Measurements from ENCODE around the gene IPP. TPM values are rescaled to one million over a fixed set of nuclear protein-coding genes. Genes with fewer than 3 reads are reported as not detected.
"Not testable (repeated sequence)": the region's sequence is repeated elsewhere in the genome, so short reads cannot be mapped to it uniquely, and the experiment has no call there.

The IPP gene
- polyA plus RNA-seq, 1 donor, result 18.8 TPM

DNA sequence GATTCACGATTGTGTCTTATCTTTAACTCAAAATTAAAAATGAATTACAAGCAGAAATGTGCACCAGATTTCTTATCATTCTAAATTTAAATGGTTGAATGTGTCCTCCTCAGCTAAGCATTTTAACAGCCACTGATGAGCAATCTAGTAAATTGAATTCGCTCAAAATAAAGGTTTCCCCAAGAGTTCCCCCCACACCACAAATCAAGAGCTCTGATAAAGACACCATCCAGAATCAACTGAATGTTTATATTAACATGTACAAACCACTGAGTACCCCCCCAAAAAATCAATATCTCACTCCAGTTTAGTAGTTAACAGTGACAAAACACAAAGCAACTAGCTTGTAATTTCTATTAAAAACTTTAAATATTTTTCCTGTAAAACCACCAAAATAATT, 66.1 kb downstream of the IPP start:
- no peak for DNase-seq

DNA sequence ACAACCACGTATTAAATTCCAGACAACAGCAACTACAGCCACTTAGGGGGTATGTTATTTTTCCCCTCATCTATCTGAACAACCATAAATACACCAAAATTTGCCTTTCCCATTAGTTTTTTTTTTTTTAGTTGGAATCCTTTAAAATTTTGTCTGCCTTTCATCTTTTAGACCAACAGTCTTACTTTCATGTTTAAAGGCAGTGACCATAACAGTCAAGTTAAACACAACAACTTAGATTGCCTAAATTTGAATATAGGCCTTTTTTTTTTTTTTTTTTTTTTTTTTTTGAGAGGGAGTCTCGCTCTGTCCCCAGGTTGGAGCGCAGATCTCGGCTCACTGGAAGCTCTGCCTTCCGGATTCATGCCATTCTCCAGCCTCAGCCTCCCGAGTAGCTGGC, 67.5 kb downstream of the IPP start:
- DNase-seq, result no peak

DNA sequence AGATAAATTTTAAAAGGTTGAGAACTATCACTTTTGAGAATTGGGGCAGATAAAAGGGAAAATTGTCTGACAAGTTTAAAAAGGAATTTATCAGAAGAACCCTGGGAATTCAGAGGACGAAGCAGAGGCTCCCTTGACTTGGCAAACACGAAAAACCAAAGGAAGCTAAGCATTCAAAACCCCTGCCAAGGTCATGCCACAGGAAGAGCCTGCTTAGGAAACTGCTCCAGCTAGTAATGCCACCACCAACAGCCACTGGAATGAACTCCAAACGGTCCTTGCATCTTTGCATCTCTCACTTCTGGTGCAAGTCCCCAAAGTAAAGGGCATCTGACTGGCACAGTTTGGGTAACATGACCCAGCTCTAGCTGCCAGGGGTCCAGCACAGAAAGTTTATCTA, 71.3 kb downstream of the IPP start:
- DNase-seq, result no peak

DNA sequence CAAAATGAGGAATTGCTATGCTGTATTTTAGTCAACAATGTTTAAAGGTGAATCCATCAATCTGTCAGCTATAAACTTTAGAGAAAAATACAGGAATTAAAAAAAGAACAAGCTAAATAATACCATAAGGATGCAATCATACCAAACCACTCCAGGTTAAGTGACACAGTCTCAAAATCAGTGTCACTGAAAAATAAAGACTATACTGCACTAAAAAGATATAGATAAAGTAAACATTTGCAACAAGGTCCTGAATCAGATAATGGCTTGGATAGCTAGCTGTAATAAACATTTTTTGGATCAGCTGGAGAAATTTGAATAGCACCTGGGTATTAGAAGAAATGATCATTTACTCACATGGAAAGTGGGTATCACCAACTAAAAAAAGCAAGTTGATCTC, 72.0 kb downstream of the IPP start:
- no peak for DNase-seq

GRCh38 chr1:45677751-45678245, 72.7 kb downstream of the IPP start:
- no peak for DNase-seq

DNA sequence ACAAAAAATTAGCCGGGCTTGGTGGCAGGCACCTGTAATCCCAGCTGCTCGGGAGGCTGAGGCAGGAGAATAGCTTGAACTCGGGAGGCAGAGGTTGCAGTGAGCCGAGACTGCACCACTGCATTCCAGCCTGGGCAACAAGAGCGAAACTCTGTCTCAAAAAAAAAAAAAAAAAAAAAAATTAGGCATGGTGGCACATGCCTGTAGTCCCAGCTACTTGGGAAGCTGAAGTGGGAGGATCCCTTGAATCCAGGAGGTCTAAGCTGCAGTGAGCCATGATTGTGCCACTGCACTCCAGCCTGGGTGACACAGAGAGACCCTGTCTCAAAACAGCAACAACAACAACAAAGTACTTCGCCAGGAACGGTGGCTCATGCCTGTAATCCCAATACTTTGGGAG, 73.9 kb downstream of the IPP start:
- DNase-seq, result not testable (repeated sequence)

DNA sequence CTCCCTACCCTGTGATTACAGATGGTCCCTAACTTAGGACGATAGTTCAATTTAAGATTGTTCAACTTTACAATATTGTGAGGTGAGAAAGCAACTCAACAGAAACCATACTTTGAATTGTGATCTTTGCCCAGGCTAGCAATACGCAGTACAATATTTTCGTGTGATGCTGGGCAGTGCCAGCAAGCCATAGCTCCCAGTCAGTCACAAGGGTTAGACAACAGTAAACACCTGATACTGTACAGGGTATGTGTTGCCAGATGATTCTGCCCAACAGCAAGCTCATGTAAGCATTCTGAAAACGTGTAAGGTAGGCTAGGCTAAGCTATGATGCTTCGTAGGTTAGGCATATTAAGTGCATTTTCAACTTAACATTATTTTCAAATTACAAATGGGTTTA, 76.0 kb downstream of the IPP start:
- no peak for DNase-seq

GRCh38 chr1:45673956-45674355, 76.5 kb downstream of the IPP start:
- DNase-seq, result no peak

GRCh38 chr1:45669859-45670655, 80.4 kb downstream of the IPP start:
- DNase-seq, result no peak

GRCh38 chr1:45669379-45669778, 81.1 kb downstream of the IPP start:
- no peak for DNase-seq

DNA sequence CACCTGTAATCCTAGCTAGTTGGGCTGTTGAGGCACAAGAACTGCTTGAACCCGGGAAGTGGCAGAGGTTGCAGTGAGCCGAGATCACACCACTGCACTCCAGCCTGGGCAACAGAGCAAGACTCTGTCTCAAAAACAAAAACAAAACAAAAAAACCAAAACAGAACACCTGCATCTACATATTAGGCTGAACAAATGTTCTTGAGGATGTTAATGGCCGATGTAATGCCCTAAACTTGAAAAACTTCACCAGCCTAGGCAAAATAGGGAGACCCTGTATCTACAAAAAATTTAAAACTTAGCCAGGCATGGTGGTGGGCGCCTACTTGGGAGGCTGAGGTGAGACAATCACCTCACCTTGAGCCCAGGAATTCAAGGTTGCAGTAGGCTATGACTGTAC, 81.9 kb downstream of the IPP start:
- DNase-seq, result no peak

GRCh38 chr1:45667321-45668111, 82.9 kb downstream of the IPP start:
- DNase-seq, result no peak

- no peak for DNase-seq
These were observed 83.6 kb downstream of the IPP start for GRCh38 chr1:45666836-45667235.

GRCh38 chr1:45660336-45660735, 90.1 kb downstream of the IPP start:
- DNase-seq, result no peak

DNA sequence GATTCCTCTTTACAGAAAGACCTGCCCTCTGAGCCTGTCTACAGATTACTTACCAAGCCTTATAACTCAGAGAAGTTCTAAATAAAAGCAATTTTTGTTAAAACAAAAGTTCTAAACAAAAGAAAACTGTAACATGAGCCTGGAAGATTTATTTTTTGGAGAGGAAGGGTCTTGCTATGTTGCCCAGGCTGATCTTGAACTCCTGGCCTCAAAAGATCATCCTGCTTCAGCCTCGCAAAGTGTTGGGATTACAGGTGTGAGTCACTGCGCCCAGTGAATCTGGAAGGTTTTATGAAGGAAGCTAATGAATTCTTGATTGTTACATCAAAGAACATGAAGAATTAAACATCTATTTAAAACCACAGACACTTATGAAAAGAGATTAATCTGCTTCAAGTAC, 91.2 kb downstream of the IPP start:
- no peak for DNase-seq

DNA sequence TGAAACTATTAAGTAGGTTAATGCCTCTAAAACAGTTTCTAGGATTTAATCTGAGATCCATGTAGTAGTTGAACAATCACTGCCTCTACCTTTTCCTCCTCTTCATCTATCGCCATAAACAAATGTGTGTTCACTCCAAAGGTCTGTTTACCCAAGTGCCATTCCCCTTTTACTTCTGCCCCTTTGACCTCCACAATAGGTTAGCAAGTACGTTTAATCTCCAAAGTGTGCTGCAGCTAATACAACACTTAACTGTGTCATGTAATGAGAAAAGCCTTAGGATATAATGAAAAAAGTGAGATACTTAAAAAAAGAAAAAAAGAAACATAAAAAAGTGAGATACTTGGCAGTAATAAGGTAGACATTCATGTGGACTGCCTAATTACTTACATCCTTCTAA, 92.3 kb downstream of the IPP start:
- DNase-seq, result no peak

GRCh38 chr1:45656573-45657226, 93.8 kb downstream of the IPP start:
- DNase-seq, result no peak

DNA sequence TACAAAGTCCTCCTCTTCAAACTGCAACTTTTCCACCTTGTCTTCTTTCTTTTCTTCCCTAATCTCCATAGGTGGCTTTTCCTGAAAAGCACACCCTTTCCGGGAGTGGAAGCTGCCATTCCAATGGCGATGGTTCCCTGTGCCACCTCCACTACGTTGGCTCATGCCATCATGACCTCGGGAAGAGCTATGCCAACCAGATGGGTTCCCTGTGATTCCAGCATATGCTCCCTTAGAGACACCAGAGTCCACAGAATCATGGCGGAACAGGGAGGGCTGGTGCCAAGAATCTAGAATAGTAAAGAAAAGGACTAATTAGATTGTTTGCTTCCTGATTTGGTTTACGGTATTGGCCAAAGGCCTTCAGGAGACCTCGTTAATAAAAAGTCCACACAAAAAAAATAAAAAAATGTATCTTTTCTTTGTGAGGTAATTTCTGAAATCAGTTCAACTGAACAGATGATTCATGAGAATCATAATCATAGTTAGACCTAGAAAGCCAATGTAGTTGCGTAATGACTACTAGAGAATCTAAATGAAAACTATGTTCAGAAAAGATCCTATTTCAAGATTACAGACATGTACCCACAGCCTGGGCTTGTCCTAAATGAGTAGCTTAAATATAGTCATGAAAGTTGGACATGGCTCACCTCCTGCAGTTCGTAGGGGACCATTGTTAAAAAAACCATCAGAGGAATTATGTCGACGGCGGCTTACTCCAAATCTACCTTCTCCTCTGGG, 95.7 kb downstream of the IPP start:
- DNase-seq, result no peak

Measured in hindlimb muscle (tissue), 1 donor.